OCI-LY1 (cell line): ENCODE measurements around the gene AP3S1.

ENCODE experiments used
- CTCF ChIP-seq: fragments of 200-600 bp; sonication (generic), shearing (Covaris generic); IDR thresholded peaks from 2 replicates; pipeline ENCODE4 v1.5.1; 2017; ENCODE audit warnings: mild to moderate bottlenecking, antibody characterized with exemption, low read length, moderate library complexity, mixed read lengths
- EZH2 ChIP-seq: fragments of 200-600 bp; sonication (generic), shearing (Covaris generic); IDR thresholded peaks from 2 replicates; pipeline ENCODE4 v1.8.0; 2017; ENCODE audit warnings: borderline replicate concordance, mixed run types, mild to moderate bottlenecking, antibody characterized with exemption, low read length, moderate library complexity, mixed read lengths

GRCh38 chr5:115831163-115831768, 10.5 kb upstream of the AP3S1 start:
- TF ChIP-seq CTCF (peak; percentile 81), EZH2 (no peak)
